ENCODE results near the gene RHOG. TPM values are rescaled to one million over a fixed set of nuclear protein-coding genes. Genes with fewer than 3 reads are reported as not detected.

RHOG gene
- polyA plus RNA-seq (2011; rRNA removed) (40.3 and 64.6 TPM in 2 replicates), polyA minus RNA-seq (2011; rRNA and poly(A)+ RNA removed) (74.9 and 104 TPM in 2 replicates)

- peak; percentile 23 for DNase-seq (ENCODE audit: low read depth, low spot score)
- POLR2A ChIA-PET = interaction anchor here (0.6 to 2.8 kb wide), 10 partner anchors 14 to 748 kb away, joined by 3 to 21 read pairs (median 4); partner anchors contain the start of genes ART1, PGAP2 and STIM1
- TF ChIP-seq CTCF (IDR thresholded peaks at IDR 0.05; ENCODE audit: low read depth, low read length) = no peak
- Histone ChIP-seq H3K27ac (ENCODE audit: low read depth, low read length) (peak within 1 kb of the TSS; percentile 89), H3K27me3 (ENCODE audit: control insufficient read depth, insufficient read depth, low read length) (no peaks in the 10 kb centered on the region), H3K9me3 (ENCODE audit: control insufficient read depth, insufficient read depth, low read length) (no peaks in the 10 kb centered on the region; the same call in 1 of the 2 replicates), H3K4me3 (ENCODE audit: low read depth, low read length) (peak within 1 kb of the TSS; percentile 72)
- CTCF ChIA-PET = interaction anchor here (0.6 to 27.6 kb wide), 45 partner anchors 10 to 1488 kb away, joined by 3 to 1559 read pairs (median 5); partner anchors contain the start of genes OR51G2, PGAP2 and STIM1
Measured at GRCh38 chr11:3840870-3841425, at the start of gene RHOG. Gene RHOG (minus strand): TSS chr11:3840959. CDS start chr11:3828138, 12,821 bp downstream.

- CTCF ChIA-PET = interaction anchor here (0.7 to 3.3 kb wide), 3 partner anchors 35 to 183 kb away, joined by 3 to 9 read pairs (median 4); partner anchors contain the start of gene STIM1
- DNase-seq (ENCODE audit: low read depth, low spot score) = no peak
- no peaks in the 10 kb centered on the region for H3K9me3 ChIP-seq (ENCODE audit: control insufficient read depth, insufficient read depth, low read length)
- no peak overlapping the region for H3K27ac ChIP-seq (ENCODE audit: low read depth, low read length)
- no peaks in the 10 kb centered on the region for H3K27me3 ChIP-seq (ENCODE audit: control insufficient read depth, insufficient read depth, low read length)
- no peak for TF ChIP-seq CTCF (IDR thresholded peaks at IDR 0.05; ENCODE audit: low read depth, low read length)
- POLR2A ChIA-PET = no interaction called here
- H3K4me3 ChIP-seq (ENCODE audit: low read depth, low read length) = no peak overlapping the region
Measured at GRCh38 chr11:3890014-3890413, 49.3 kb upstream of the RHOG start.

GRCh38 chr11:3888876-3889275 is 48.1 kb upstream of the RHOG start:
- POLR2A ChIA-PET = no interaction called here
- Histone ChIP-seq H3K27me3 (ENCODE audit: control insufficient read depth, insufficient read depth, low read length) (no peaks in the 10 kb centered on the region), H3K27ac (ENCODE audit: low read depth, low read length) (no peak overlapping the region), H3K4me3 (ENCODE audit: low read depth, low read length) (no peak overlapping the region), H3K9me3 (ENCODE audit: control insufficient read depth, insufficient read depth, low read length) (no peaks in the 10 kb centered on the region)
- no peak for TF ChIP-seq CTCF (IDR thresholded peaks at IDR 0.05; ENCODE audit: low read depth, low read length)
- no peak for DNase-seq (ENCODE audit: low read depth, low spot score)
- CTCF ChIA-PET = interaction anchor here (0.8 to 3.3 kb wide), 3 partner anchors 34 to 184 kb away, joined by 4 to 9 read pairs (median 6); partner anchors contain the start of gene STIM1

- Histone ChIP-seq H3K9me3 (ENCODE audit: control insufficient read depth, insufficient read depth, low read length) (no peaks in the 10 kb centered on the region), H3K27ac (ENCODE audit: low read depth, low read length) (no peak overlapping the region), H3K4me3 (ENCODE audit: low read depth, low read length) (no peak overlapping the region), H3K27me3 (ENCODE audit: control insufficient read depth, insufficient read depth, low read length) (no peaks in the 10 kb centered on the region)
- DNase-seq (ENCODE audit: low read depth, low spot score) = no peak
- TF ChIP-seq CTCF (IDR thresholded peaks at IDR 0.05; ENCODE audit: low read depth, low read length) = no peak
- ChIA-PET CTCF (interaction anchor here (1.4 kb wide), 1 partner anchor 33 kb away, joined by 4 read pairs; no protein-coding TSS in a partner anchor), POLR2A (no interaction called here)
Measured at GRCh38 chr11:3886985-3887384, 46.2 kb upstream of the RHOG start.

DNA sequence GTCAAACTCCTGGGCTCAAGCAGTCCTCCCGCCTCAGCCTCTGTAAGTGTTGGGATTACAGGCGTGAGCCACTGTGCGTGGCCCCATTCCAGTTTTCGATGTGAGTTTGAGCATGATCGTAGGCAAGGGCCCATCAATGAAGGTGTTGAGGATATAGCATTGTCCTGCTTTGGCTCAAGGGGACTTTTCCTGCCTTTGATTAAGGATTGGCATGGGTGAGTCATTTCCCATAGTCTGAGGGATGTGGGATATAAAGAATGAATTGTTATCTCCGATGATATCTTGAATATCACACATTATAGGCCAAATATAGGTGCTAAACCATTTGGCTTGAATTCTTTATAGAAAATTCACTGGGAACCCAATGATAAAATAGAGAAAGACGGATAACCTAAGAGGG is 45.1 kb upstream of the RHOG start:
- Histone ChIP-seq H3K4me3 (ENCODE audit: low read depth, low read length) (no peak overlapping the region), H3K9me3 (ENCODE audit: control insufficient read depth, insufficient read depth, low read length) (no peaks in the 10 kb centered on the region), H3K27ac (ENCODE audit: low read depth, low read length) (no peak overlapping the region), H3K27me3 (ENCODE audit: control insufficient read depth, insufficient read depth, low read length) (no peaks in the 10 kb centered on the region)
- ChIA-PET CTCF (interaction anchor here (1.4 kb wide), 1 partner anchor 31 kb away, joined by 4 read pairs; no protein-coding TSS in a partner anchor), POLR2A (no interaction called here)
- TF ChIP-seq CTCF (IDR thresholded peaks at IDR 0.05; ENCODE audit: low read depth, low read length) = no peak
- no peak for DNase-seq (ENCODE audit: low read depth, low spot score)
